Brain microvascular endothelial cell (primary cell): ENCODE measurements around the gene DPYD.

Source experiments
- DNase-seq: peaks from one replicate; pipeline ENCODE4 v3.0.0-alpha.2; 2020
- H3K27ac ChIP-seq: fragments of 250-450 bp; sonication (Bioruptor Pico); 2 replicates; pipeline ENCODE4 v1.5.1; 2020; ENCODE audit warnings: mild to moderate bottlenecking, moderate library complexity
- H3K27me3 ChIP-seq: fragments of 250-450 bp; sonication (Bioruptor Pico); replicated peaks from 2 replicates; pipeline ENCODE4 v1.5.1; 2020; ENCODE audit warnings: mild to moderate bottlenecking
- H3K36me3 ChIP-seq: fragments of 250-450 bp; sonication (Bioruptor Pico); replicated peaks from 2 replicates; pipeline ENCODE4 v1.5.1; 2020; ENCODE audit warnings: mild to moderate bottlenecking
- H3K4me3 ChIP-seq: 2 replicates; pipeline ENCODE4 v1.5.1; 2011; ENCODE audit warnings: low read depth, mild to moderate bottlenecking, control low read depth, low read length, moderate library complexity
- CTCF ChIP-seq: IDR thresholded peaks from 2 replicates; pipeline ENCODE4 v1.5.1; 2011; ENCODE audit warnings: low read depth, mild to moderate bottlenecking, moderate library complexity, low read length, control low read depth, inconsistent platforms; ENCODE audit errors: missing control alignments
- in situ Hi-C: cut with HindIII; loops from 2 replicates; pipeline ENCODE4 v1.10.0; 2017; ENCODE audit warnings: low sequenced_read_pairs, low pct_ligation_motif_present

The DPYD gene

GRCh38 chr1:97063532-97063931, 857.3 kb downstream of the DPYD start:
- DNase-seq, result no peak
- Histone ChIP-seq H3K27ac (no peak overlapping the region), H3K36me3 (no peaks in the 10 kb centered on the region), H3K4me3 (no peak overlapping the region), H3K27me3 (no peaks in the 10 kb centered on the region)
- no peak for TF ChIP-seq CTCF
- in situ Hi-C loops, result no loop called here

GRCh38 chr1:97061604-97062003, 859.2 kb downstream of the DPYD start:
- DNase-seq, result no peak
- H3K4me3 ChIP-seq, result no peak overlapping the region
- H3K36me3 ChIP-seq, result no peaks in the 10 kb centered on the region
- no peak overlapping the region for H3K27ac ChIP-seq
- in situ Hi-C loops, result no loop called here
- TF ChIP-seq CTCF, result no peak
- H3K27me3 ChIP-seq, result no peaks in the 10 kb centered on the region

- Histone ChIP-seq H3K4me3 (no peak overlapping the region), H3K36me3 (no peaks in the 10 kb centered on the region), H3K27me3 (no peaks in the 10 kb centered on the region), H3K27ac (no peak overlapping the region)
- DNase-seq, result no peak
- TF ChIP-seq CTCF, result no peak
- in situ Hi-C loops, result no loop called here
Measured at GRCh38 chr1:97056386-97056785, 864.4 kb downstream of the DPYD start.

- in situ Hi-C loops, result no loop called here
- Histone ChIP-seq H3K4me3 (no peak overlapping the region), H3K27me3 (no peaks in the 10 kb centered on the region), H3K27ac (no peak overlapping the region), H3K36me3 (no peaks in the 10 kb centered on the region)
- no peak for DNase-seq
- TF ChIP-seq CTCF, result no peak
Measured at GRCh38 chr1:97053268-97053667, 867.6 kb downstream of the DPYD start.

GRCh38 chr1:97051823-97052222, 869.0 kb downstream of the DPYD start:
- H3K36me3 ChIP-seq, result no peaks in the 10 kb centered on the region
- no peaks in the 10 kb centered on the region for H3K27me3 ChIP-seq
- no peak for DNase-seq
- H3K4me3 ChIP-seq, result no peak overlapping the region
- TF ChIP-seq CTCF, result no peak
- H3K27ac ChIP-seq, result no peak overlapping the region
- in situ Hi-C loops, result no loop called here

GRCh38 chr1:97050506-97050905, 870.3 kb downstream of the DPYD start:
- peak; percentile 48 for DNase-seq
- Histone ChIP-seq H3K36me3 (no peaks in the 10 kb centered on the region), H3K27ac (no peak overlapping the region), H3K27me3 (no peaks in the 10 kb centered on the region), H3K4me3 (no peak overlapping the region)
- peak; percentile 69 for TF ChIP-seq CTCF
- in situ Hi-C loops, result no loop called here
